ENCODE measurements around the gene NARF.

NARF gene

GRCh38 chr17:82487910-82488309 is 29.4 kb downstream of the NARF start:
- no peak for DNase-seq (ENCODE audit: extremely low read depth, insufficient read length)
- Histone ChIP-seq H3K27me3 (replicated peaks; ENCODE audit: control insufficient read depth, insufficient read depth, low read length) (no peaks in the 10 kb centered on the region), H3K36me3 (ENCODE audit: control insufficient read depth, insufficient read depth, low read length) (peaks cover 25% of the 10 kb centered on the region), H3K4me3 (replicated peaks; ENCODE audit: low read depth, low read length) (no peak overlapping the region)
- TF ChIP-seq CTCF (IDR thresholded peaks at IDR 0.05; ENCODE audit: insufficient read depth, low read length, poor library complexity, severe bottlenecking), result no peak

GRCh38 chr17:82489117-82489516 is 30.6 kb downstream of the NARF start:
- H3K36me3 ChIP-seq (ENCODE audit: control insufficient read depth, insufficient read depth, low read length), result peaks cover 17% of the 10 kb centered on the region
- DNase-seq (ENCODE audit: extremely low read depth, insufficient read length), result no peak

GRCh38 chr17:82489851-82490511 is 31.4 kb downstream of the NARF start:
- H3K4me3 ChIP-seq (replicated peaks; ENCODE audit: low read depth, low read length), result no peak overlapping the region
- DNase-seq (ENCODE audit: extremely low read depth, insufficient read length), result no peak
- TF ChIP-seq CTCF (IDR thresholded peaks at IDR 0.05; ENCODE audit: insufficient read depth, low read length, poor library complexity, severe bottlenecking), result no peak
- H3K36me3 ChIP-seq (ENCODE audit: control insufficient read depth, insufficient read depth, low read length), result peaks cover 14% of the 10 kb centered on the region
- H3K27me3 ChIP-seq (replicated peaks; ENCODE audit: control insufficient read depth, insufficient read depth, low read length), result no peaks in the 10 kb centered on the region

More at GRCh38 chr17:82489117-82489516, 30.6 kb downstream of the NARF start:
- no peaks in the 10 kb centered on the region for H3K27me3 ChIP-seq (replicated peaks; ENCODE audit: control insufficient read depth, insufficient read depth, low read length)
- no peak overlapping the region for H3K4me3 ChIP-seq (replicated peaks; ENCODE audit: low read depth, low read length)
- no peak for TF ChIP-seq CTCF (IDR thresholded peaks at IDR 0.05; ENCODE audit: insufficient read depth, low read length, poor library complexity, severe bottlenecking)

- peaks cover 11% of the 10 kb centered on the region for H3K36me3 ChIP-seq (ENCODE audit: control insufficient read depth, insufficient read depth, low read length)
- no peak for TF ChIP-seq CTCF (IDR thresholded peaks at IDR 0.05; ENCODE audit: insufficient read depth, low read length, poor library complexity, severe bottlenecking)
- DNase-seq (ENCODE audit: extremely low read depth, insufficient read length), result peak; percentile 39
- H3K27me3 ChIP-seq (replicated peaks; ENCODE audit: control insufficient read depth, insufficient read depth, low read length), result no peaks in the 10 kb centered on the region
- H3K4me3 ChIP-seq (replicated peaks; ENCODE audit: low read depth, low read length), result no peak overlapping the region
Observed at GRCh38 chr17:82490512-82491195, 32.1 kb downstream of the NARF start.

GRCh38 chr17:82491196-82491530 is 32.6 kb downstream of the NARF start:
- no peaks in the 10 kb centered on the region for H3K27me3 ChIP-seq (replicated peaks; ENCODE audit: control insufficient read depth, insufficient read depth, low read length)
- peaks cover 6% of the 10 kb centered on the region for H3K36me3 ChIP-seq (ENCODE audit: control insufficient read depth, insufficient read depth, low read length)
- no peak for TF ChIP-seq CTCF (IDR thresholded peaks at IDR 0.05; ENCODE audit: insufficient read depth, low read length, poor library complexity, severe bottlenecking)
- H3K4me3 ChIP-seq (replicated peaks; ENCODE audit: low read depth, low read length), result no peak overlapping the region
- DNase-seq (ENCODE audit: extremely low read depth, insufficient read length), result no peak

Measured in GM06990 (cell line).